Measurements from ENCODE around the gene ZFP57.

The ZFP57 gene

DNA sequence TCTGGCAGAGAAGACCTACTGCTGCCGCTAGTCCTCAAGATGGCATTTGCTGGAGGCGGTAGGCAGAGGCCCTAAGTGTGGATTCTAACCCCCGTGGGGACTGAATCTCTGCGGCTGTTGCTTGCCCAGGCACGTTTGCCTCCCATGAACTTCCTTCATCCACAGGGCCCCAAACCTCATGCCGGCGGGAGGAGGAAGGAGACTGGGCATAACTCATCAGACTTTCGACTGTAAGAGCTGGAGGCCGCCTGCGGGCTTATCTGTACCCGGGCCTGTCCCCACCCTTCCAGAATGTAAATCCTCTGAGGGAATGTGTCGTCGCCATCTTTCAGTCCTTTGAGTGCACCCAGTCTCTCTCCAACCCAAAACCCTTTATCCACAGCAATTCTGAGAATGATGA, 990 bp downstream of the ZFP57 start:
- Histone ChIP-seq H4K20me1 (ENCODE audit: low read depth, low read length) (no peaks in the 10 kb centered on the region), H3K9ac (ENCODE audit: low read length) (no peak overlapping the region), H3K27ac (ENCODE audit: low read depth, low read length) (no peak overlapping the region), H2AFZ (ENCODE audit: low read depth, low read length, severe bottlenecking) (no peak overlapping the region), H3K9me2 (replicated peaks; ENCODE audit: insufficient read depth, low read length) (no peaks in the 10 kb centered on the region), H3F3A (ENCODE audit: insufficient read depth) (no peaks in the 10 kb centered on the region), H3K4me3 (ENCODE audit: insufficient read depth, low read length, poor library complexity, severe bottlenecking) (no peak overlapping the region), H3K4me2 (ENCODE audit: low read depth, low read length, poor library complexity, severe bottlenecking) (no peak overlapping the region), H3K27me3 (ENCODE audit: low read length) (no peaks in the 10 kb centered on the region), H3K36me3 (ENCODE audit: low read length) (no peaks in the 10 kb centered on the region), H3K9me3 (ENCODE audit: insufficient read depth, low read length) (no peaks in the 10 kb centered on the region), H3K79me2 (ENCODE audit: insufficient read depth, low read length) (no peaks in the 10 kb centered on the region)
- TF ChIP-seq EZH2phosphoT487 (conservative IDR thresholded peaks at IDR 0.05; ENCODE audit: low read length) = no peak
- TF ChIP-seq, protein P1, sequence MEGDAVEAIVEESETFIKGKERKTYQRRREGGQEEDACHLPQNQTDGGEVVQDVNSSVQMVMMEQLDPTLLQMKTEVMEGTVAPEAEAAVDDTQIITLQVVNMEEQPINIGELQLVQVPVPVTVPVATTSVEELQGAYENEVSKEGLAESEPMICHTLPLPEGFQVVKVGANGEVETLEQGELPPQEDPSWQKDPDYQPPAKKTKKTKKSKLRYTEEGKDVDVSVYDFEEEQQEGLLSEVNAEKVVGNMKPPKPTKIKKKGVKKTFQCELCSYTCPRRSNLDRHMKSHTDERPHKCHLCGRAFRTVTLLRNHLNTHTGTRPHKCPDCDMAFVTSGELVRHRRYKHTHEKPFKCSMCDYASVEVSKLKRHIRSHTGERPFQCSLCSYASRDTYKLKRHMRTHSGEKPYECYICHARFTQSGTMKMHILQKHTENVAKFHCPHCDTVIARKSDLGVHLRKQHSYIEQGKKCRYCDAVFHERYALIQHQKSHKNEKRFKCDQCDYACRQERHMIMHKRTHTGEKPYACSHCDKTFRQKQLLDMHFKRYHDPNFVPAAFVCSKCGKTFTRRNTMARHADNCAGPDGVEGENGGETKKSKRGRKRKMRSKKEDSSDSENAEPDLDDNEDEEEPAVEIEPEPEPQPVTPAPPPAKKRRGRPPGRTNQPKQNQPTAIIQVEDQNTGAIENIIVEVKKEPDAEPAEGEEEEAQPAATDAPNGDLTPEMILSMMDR (IDR thresholded peaks at IDR 0.05; ENCODE audit: insufficient read depth, low read length, poor library complexity, severe bottlenecking) = no peak

GRCh38 chr6:29678114-29678513, 2.8 kb downstream of the ZFP57 start:
- no peak overlapping the region for H2AFZ ChIP-seq (ENCODE audit: low read depth, low read length, severe bottlenecking)
- no peak overlapping the region for H3K4me2 ChIP-seq (ENCODE audit: low read depth, low read length, poor library complexity, severe bottlenecking)
- no peaks in the 10 kb centered on the region for H3K27me3 ChIP-seq (ENCODE audit: low read length)
- no peaks in the 10 kb centered on the region for H3K9me3 ChIP-seq (ENCODE audit: insufficient read depth, low read length)
- H3K27ac ChIP-seq (ENCODE audit: low read depth, low read length) = no peak overlapping the region
- no peaks in the 10 kb centered on the region for H3K79me2 ChIP-seq (ENCODE audit: insufficient read depth, low read length)
- TF ChIP-seq, protein P1 (IDR thresholded peaks at IDR 0.05; ENCODE audit: insufficient read depth, low read length, poor library complexity, severe bottlenecking) = no peak
- TF ChIP-seq EZH2phosphoT487 (conservative IDR thresholded peaks at IDR 0.05; ENCODE audit: low read length) = no peak
- H3F3A ChIP-seq (ENCODE audit: insufficient read depth) = no peaks in the 10 kb centered on the region
- H4K20me1 ChIP-seq (ENCODE audit: low read depth, low read length) = no peaks in the 10 kb centered on the region
- H3K9me2 ChIP-seq (replicated peaks; ENCODE audit: insufficient read depth, low read length) = no peaks in the 10 kb centered on the region
- no peak overlapping the region for H3K4me3 ChIP-seq (ENCODE audit: insufficient read depth, low read length, poor library complexity, severe bottlenecking)
- no peaks in the 10 kb centered on the region for H3K36me3 ChIP-seq (ENCODE audit: low read length)
- H3K9ac ChIP-seq (ENCODE audit: low read length) = no peak overlapping the region

DNA sequence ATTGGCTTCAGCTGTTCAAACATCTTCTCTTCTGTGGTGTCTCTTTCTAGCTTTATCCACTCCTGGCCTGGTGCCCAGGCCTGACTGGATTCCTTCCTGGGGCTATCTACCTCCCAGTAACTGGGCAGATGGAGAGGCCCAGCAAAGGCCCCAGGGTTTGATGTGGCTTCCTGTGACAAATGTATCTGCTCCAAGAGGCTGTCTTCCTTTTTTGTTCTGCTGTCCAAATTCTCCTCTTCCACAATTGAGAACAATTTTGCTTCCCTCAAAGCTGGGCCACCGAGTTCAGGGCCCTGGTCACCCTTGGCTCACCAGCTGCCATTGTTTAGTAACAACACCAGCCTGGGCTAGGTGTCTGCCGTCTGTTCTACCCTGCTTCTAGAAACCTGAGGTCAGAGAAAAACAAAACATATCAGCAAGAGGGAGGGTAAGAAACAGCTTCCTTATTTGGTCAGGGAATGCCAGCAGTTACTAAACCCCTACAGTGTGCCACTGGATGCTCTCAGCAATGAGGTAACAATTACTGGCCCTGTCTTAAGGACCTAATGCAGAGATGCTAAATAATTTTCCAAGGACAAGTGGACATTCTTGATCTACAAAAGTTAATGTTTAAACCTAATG, 3.9 kb downstream of the ZFP57 start:
- H3F3A ChIP-seq (ENCODE audit: insufficient read depth) = no peaks in the 10 kb centered on the region
- no peaks in the 10 kb centered on the region for H4K20me1 ChIP-seq (ENCODE audit: low read depth, low read length)
- no peaks in the 10 kb centered on the region for H3K9me2 ChIP-seq (replicated peaks; ENCODE audit: insufficient read depth, low read length)
- H3K4me2 ChIP-seq (ENCODE audit: low read depth, low read length, poor library complexity, severe bottlenecking) = no peak overlapping the region
- H2AFZ ChIP-seq (ENCODE audit: low read depth, low read length, severe bottlenecking) = no peak overlapping the region
- no peak overlapping the region for H3K4me3 ChIP-seq (ENCODE audit: insufficient read depth, low read length, poor library complexity, severe bottlenecking)
- no peaks in the 10 kb centered on the region for H3K36me3 ChIP-seq (ENCODE audit: low read length)
- H3K79me2 ChIP-seq (ENCODE audit: insufficient read depth, low read length) = no peaks in the 10 kb centered on the region
- no peak overlapping the region for H3K9ac ChIP-seq (ENCODE audit: low read length)
- no peaks in the 10 kb centered on the region for H3K27me3 ChIP-seq (ENCODE audit: low read length)
- TF ChIP-seq, protein P1 (IDR thresholded peaks at IDR 0.05; ENCODE audit: insufficient read depth, low read length, poor library complexity, severe bottlenecking) = no peak
- no peak for TF ChIP-seq EZH2phosphoT487 (conservative IDR thresholded peaks at IDR 0.05; ENCODE audit: low read length)
- H3K27ac ChIP-seq (ENCODE audit: low read depth, low read length) = no peak overlapping the region
- H3K9me3 ChIP-seq (ENCODE audit: insufficient read depth, low read length) = no peaks in the 10 kb centered on the region
